SU-DHL-6 (cell line): ENCODE results near the gene DPP8.

Source experiments
- H2AFZ ChIP-seq: fragments of 200-600 bp; sonication (generic); 2 replicates; pipeline ENCODE4 v1.6.1; 2014; ENCODE audit warnings: low read depth, mild to moderate bottlenecking, moderate library complexity, mixed read lengths, antibody characterized with exemption, low read length; ENCODE audit not compliant: severe bottlenecking
- H3F3A ChIP-seq: fragments of 200-600 bp; shearing (Covaris generic); 2 replicates; pipeline ENCODE4 v1.6.0; 2016; ENCODE audit warnings: antibody characterized with exemption, mild to moderate bottlenecking; ENCODE audit not compliant: insufficient read depth
- H3K27ac ChIP-seq: fragments of 200-600 bp; sonication (generic); 2 replicates; pipeline ENCODE4 v1.5.1; 2016; ENCODE audit warnings: low read depth, mild to moderate bottlenecking, low read length, moderate library complexity, mixed read lengths
- H3K27me3 ChIP-seq: fragments of 200-600 bp; sonication (generic), shearing (Covaris generic); 2 replicates; pipeline ENCODE4 v1.6.0; 2014; ENCODE audit warnings: mild to moderate bottlenecking, low read length
- H3K36me3 ChIP-seq: fragments of 200-600 bp; sonication (generic); 2 replicates; pipeline ENCODE4 v1.6.1; 2014; ENCODE audit warnings: mild to moderate bottlenecking, low read length, mixed read lengths
- H3K4me2 ChIP-seq: fragments of 300-600, 200-600 bp; shearing (Covaris generic), sonication (generic); 2 replicates; pipeline ENCODE4 v1.6.0; 2014; ENCODE audit warnings: low read length, low read depth, mild to moderate bottlenecking; ENCODE audit not compliant: poor library complexity, severe bottlenecking
- H3K4me3 ChIP-seq: fragments of 200-600 bp; sonication (generic); 2 replicates; pipeline ENCODE4 v1.5.1; 2014; ENCODE audit warnings: antibody characterized with exemption, low read length, mild to moderate bottlenecking, mixed read lengths; ENCODE audit not compliant: insufficient read depth, poor library complexity, severe bottlenecking
- H3K79me2 ChIP-seq: fragments of 200-600 bp; sonication (generic); 2 replicates; pipeline ENCODE4 v1.6.1; 2014; ENCODE audit warnings: mild to moderate bottlenecking, low read length, moderate library complexity; ENCODE audit not compliant: insufficient read depth
- H3K9ac ChIP-seq: fragments of 200-600 bp; sonication (generic); 2 replicates; pipeline ENCODE4 v1.7.0; 2014; ENCODE audit warnings: mild to moderate bottlenecking, low read length
- H3K9me2 ChIP-seq: fragments of 200-600 bp; sonication (generic); replicated peaks from 2 replicates; pipeline ENCODE4 v1.6.1; 2014; ENCODE audit warnings: low read length; ENCODE audit not compliant: insufficient read depth
- H3K9me3 ChIP-seq: fragments of 200-600 bp; sonication (generic); 2 replicates; pipeline ENCODE4 v1.6.1; 2014; ENCODE audit warnings: low read length, mixed read lengths; ENCODE audit not compliant: insufficient read depth
- H4K20me1 ChIP-seq: fragments of 200-600 bp; sonication (generic); 2 replicates; pipeline ENCODE4 v1.6.1; 2014; ENCODE audit warnings: low read depth, mild to moderate bottlenecking, antibody characterized with exemption, low read length, moderate library complexity, mixed read lengths
- EZH2phosphoT487 ChIP-seq: fragments of 200-600 bp; sonication (generic), shearing (Covaris generic); conservative IDR thresholded peaks from 2 replicates; pipeline ENCODE4 v1.6.1; 2018; ENCODE audit warnings: mild to moderate bottlenecking, antibody characterized with exemption, low read length, moderate library complexity, mixed read lengths
- TF ChIP-seq, protein P1 (sequence below): fragments of 200-600 bp; sonication (generic); IDR thresholded peaks from one replicate; pipeline ENCODE4 v1.5.1; 2017; ENCODE audit warnings: antibody characterized with exemption, mild to moderate bottlenecking, low read length, moderate library complexity; ENCODE audit not compliant: insufficient read depth, poor library complexity, severe bottlenecking

Gene DPP8

DNA sequence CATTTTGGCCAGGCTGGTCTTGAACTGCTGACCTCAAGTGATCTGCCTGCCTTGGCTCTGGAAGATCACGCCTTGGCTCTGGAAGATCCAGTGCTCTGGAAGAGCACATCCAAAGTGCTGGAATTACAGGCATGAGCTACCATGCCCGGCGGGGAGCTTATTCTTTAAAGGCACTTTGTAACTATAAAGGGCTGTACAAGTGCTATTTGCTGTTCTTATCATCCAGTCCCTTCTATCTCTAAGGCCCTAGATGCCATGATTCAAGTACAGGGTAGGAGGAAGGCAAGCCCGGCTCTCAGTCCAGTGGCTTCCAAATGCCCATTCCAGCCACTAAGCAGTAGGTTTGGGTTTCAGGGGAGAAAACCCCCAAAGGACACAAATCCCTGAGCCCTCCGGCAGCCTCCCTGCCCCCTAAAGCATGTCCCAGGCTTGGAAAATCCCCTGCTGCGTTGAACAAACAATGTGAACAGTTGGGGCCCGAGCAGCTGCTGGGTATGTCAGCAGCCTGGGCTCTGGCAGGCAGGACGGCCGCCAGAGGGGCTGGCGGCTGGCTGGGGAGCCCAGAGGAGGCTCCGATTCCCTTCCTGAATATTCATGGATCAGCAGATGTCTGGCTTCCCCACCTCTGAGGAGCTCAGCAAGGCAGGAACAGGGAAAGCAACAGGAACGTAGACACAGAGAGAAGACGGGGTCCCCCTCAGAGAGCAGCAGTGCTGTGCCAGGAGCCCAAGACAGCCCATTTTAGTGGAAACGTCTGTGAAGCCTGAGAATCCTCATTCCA, 102.5 kb downstream of the DPP8 start:
- Histone ChIP-seq H3K36me3 (no peaks in the 10 kb centered on the region), H3K4me3 (no peak overlapping the region), H3K27ac (no peak overlapping the region), H3K27me3 (no peaks in the 10 kb centered on the region), H3K79me2 (no peaks in the 10 kb centered on the region), H3F3A (no peaks in the 10 kb centered on the region), H3K4me2 (no peak overlapping the region), H4K20me1 (no peaks in the 10 kb centered on the region), H3K9ac (no peak overlapping the region), H2AFZ (no peak overlapping the region), H3K9me3 (no peaks in the 10 kb centered on the region), H3K9me2 (no peaks in the 10 kb centered on the region)
- TF ChIP-seq EZH2phosphoT487: no peak
- TF ChIP-seq, protein P1, sequence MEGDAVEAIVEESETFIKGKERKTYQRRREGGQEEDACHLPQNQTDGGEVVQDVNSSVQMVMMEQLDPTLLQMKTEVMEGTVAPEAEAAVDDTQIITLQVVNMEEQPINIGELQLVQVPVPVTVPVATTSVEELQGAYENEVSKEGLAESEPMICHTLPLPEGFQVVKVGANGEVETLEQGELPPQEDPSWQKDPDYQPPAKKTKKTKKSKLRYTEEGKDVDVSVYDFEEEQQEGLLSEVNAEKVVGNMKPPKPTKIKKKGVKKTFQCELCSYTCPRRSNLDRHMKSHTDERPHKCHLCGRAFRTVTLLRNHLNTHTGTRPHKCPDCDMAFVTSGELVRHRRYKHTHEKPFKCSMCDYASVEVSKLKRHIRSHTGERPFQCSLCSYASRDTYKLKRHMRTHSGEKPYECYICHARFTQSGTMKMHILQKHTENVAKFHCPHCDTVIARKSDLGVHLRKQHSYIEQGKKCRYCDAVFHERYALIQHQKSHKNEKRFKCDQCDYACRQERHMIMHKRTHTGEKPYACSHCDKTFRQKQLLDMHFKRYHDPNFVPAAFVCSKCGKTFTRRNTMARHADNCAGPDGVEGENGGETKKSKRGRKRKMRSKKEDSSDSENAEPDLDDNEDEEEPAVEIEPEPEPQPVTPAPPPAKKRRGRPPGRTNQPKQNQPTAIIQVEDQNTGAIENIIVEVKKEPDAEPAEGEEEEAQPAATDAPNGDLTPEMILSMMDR: no peak

DNA sequence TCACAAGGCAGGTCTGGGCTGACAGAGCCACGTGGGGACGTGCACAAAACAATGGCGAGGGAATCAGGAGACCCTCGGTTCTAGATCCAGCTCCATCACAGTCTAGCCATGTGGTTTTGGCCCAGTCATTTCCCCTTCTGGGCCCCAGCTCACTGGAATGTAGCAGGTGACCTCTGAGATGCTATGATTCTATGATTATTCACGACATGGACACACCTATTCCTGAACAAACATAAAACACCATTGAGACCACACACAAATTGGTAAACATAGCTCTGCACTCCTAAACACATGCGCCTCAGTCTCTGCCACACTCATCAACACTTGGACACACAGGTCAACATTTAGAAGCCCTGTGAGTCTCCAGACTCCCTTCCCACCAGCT, 103.7 kb downstream of the DPP8 start:
- Histone ChIP-seq H3F3A (no peaks in the 10 kb centered on the region), H3K4me2 (no peak overlapping the region), H3K27ac (no peak overlapping the region), H3K9me3 (no peaks in the 10 kb centered on the region), H3K9me2 (no peaks in the 10 kb centered on the region), H3K27me3 (no peaks in the 10 kb centered on the region), H3K79me2 (no peaks in the 10 kb centered on the region), H3K4me3 (no peak overlapping the region), H3K36me3 (no peaks in the 10 kb centered on the region), H2AFZ (no peak overlapping the region), H3K9ac (no peak overlapping the region), H4K20me1 (no peaks in the 10 kb centered on the region)
- TF ChIP-seq EZH2phosphoT487: no peak

DNA sequence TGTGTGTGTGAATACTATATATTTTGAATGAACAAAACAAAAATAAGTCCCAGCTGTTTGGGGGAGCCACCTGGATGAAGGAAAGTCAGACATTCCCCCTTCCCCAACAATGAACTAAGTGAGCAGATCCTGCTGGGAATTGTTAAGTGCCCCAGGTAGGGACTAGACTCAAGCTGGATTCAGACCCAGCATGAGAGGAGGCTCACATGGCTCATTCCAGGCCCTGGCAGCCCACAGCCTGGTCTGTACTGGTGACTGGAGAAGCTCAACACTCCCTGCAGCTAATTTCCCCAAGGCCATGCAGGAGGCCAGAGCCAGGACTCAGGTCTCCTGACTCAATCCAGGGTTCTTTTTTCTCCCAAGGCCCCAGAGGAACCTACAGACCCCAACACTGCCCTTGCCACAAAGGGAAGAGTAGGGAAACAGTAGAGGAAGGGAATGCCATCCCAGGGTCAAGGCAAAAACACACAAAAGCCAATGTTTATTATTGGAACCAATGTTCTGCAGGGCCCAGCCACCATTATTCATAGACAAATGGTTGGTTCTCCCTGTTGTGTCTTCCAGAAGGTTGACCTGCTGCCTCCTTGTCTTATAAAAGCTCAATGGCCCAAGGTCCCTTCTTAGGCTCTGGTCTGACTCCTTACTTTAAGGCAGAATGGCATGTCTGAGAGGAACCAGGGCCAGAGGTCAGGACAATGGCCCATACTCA, 104.3 kb downstream of the DPP8 start:
- no peak overlapping the region for H3K27ac ChIP-seq
- H3K36me3 ChIP-seq: no peaks in the 10 kb centered on the region
- no peak overlapping the region for H3K4me3 ChIP-seq
- H3K9me2 ChIP-seq: no peaks in the 10 kb centered on the region
- no peaks in the 10 kb centered on the region for H3F3A ChIP-seq
- no peaks in the 10 kb centered on the region for H3K27me3 ChIP-seq
- TF ChIP-seq EZH2phosphoT487: no peak
- TF ChIP-seq, protein P1: no peak
- H3K9ac ChIP-seq: no peak overlapping the region
- no peak overlapping the region for H2AFZ ChIP-seq
- no peaks in the 10 kb centered on the region for H3K79me2 ChIP-seq
- no peaks in the 10 kb centered on the region for H3K9me3 ChIP-seq
- no peak overlapping the region for H3K4me2 ChIP-seq
- no peaks in the 10 kb centered on the region for H4K20me1 ChIP-seq

DNA sequence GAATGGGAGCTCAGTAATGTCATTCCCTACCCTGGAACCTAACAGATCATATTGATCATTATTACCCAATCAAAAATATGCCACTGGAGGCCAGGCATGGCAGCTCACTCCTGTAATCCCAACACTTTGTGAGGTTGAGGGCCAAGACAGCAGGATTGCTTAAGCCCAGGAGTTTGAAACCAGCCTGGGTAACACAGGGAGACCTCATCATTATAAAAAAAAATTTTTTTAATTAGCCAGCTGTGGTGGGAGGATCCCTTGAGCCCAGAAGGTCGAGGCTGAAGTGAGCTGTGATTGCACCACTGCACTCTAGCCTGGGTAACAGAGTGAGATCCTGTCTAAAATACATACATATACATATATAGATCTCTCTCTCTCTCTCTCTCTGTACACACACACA, 104.9 kb downstream of the DPP8 start:
- Histone ChIP-seq H3K27me3 (no peaks in the 10 kb centered on the region), H4K20me1 (no peaks in the 10 kb centered on the region), H3K27ac (no peak overlapping the region), H3K9me2 (no peaks in the 10 kb centered on the region), H3K4me2 (no peak overlapping the region), H3F3A (no peaks in the 10 kb centered on the region), H3K36me3 (no peaks in the 10 kb centered on the region), H3K79me2 (no peaks in the 10 kb centered on the region), H3K4me3 (no peak overlapping the region), H3K9me3 (no peaks in the 10 kb centered on the region), H2AFZ (no peak overlapping the region), H3K9ac (no peak overlapping the region)
- TF ChIP-seq, protein P1: no peak
- TF ChIP-seq EZH2phosphoT487: no peak
